ENCODE data around the gene YPEL2. TPM values are rescaled to one million over a fixed set of nuclear protein-coding genes. Genes with fewer than 3 reads are reported as not detected.

Gene YPEL2
- total and polyA plus RNA-seq, 2 donors (not counting 1 experiment from before 2014, with no cell fraction given): 4.8 to 7.8 TPM

- no peaks in the 10 kb centered on the region for H4K20me1 ChIP-seq (ENCODE audit: control insufficient read depth, extremely low read depth, insufficient read depth, low read length)
- H3K4me1 ChIP-seq (ENCODE audit: control insufficient read depth, extremely low read depth, insufficient read depth, low read length): no peaks in the 10 kb centered on the region
- no peak overlapping the region for H3K4me3 ChIP-seq (replicated peaks in 1 of 4; ENCODE audit: control extremely low read depth in 1 of 4, insufficient read depth in 1 of 4, low read depth in 3 of 4, low read length in 4 of 4)
- H3K36me3 ChIP-seq (ENCODE audit: control insufficient read depth, insufficient read depth, low read length): no peaks in the 10 kb centered on the region
- H3K9me3 ChIP-seq (ENCODE audit: control insufficient read depth, insufficient read depth, low read depth, low read length): no peaks in the 10 kb centered on the region
- H3K27me3 ChIP-seq (ENCODE audit: control insufficient read depth, insufficient read depth, low read length): no peaks in the 10 kb centered on the region
- no peaks in the 10 kb centered on the region for H3K79me2 ChIP-seq (ENCODE audit: control insufficient read depth, insufficient read depth, low read length)
- no peak overlapping the region for H3K9ac ChIP-seq (ENCODE audit: insufficient read depth, low read length)
- no peak overlapping the region for H3K27ac ChIP-seq (ENCODE audit: insufficient read depth, low read length)
- DNase-seq (ENCODE audit: low read depth in 2 of 2): no peak
- H3K4me2 ChIP-seq (ENCODE audit: extremely low read depth, insufficient read depth, low read length): no peak overlapping the region
- TF ChIP-seq EZH2 (IDR thresholded peaks at IDR 0.05; ENCODE audit: low read length, missing control alignments) (no peak), CTCF (conservative IDR thresholded peaks at IDR 0.05 in 1 of 2, IDR thresholded peaks at IDR 0.05 in 1 of 2; ENCODE audit: low read depth in 1 of 2, low read length in 2 of 2) (no peak)
- no peak overlapping the region for H2AFZ ChIP-seq (ENCODE audit: low read length)
Observed at GRCh38 chr17:59397316-59398073, 66.0 kb downstream of the YPEL2 start.

GRCh38 chr17:59399914-59400313 lies 68.5 kb downstream of the YPEL2 start:
- no peak overlapping the region for H3K4me2 ChIP-seq (ENCODE audit: extremely low read depth, insufficient read depth, low read length)

GRCh38 chr17:59400858-59401257 lies 69.4 kb downstream of the YPEL2 start:
- Histone ChIP-seq H3K4me1 (ENCODE audit: control insufficient read depth, extremely low read depth, insufficient read depth, low read length) (no peaks in the 10 kb centered on the region), H3K27ac (ENCODE audit: insufficient read depth, low read length) (no peak overlapping the region), H3K9me3 (ENCODE audit: control insufficient read depth, insufficient read depth, low read depth, low read length) (no peaks in the 10 kb centered on the region), H3K36me3 (ENCODE audit: control insufficient read depth, insufficient read depth, low read length) (no peaks in the 10 kb centered on the region), H3K9ac (ENCODE audit: insufficient read depth, low read length) (no peak overlapping the region), H3K4me3 (replicated peaks in 1 of 4; ENCODE audit: control extremely low read depth in 1 of 4, insufficient read depth in 1 of 4, low read depth in 3 of 4, low read length in 4 of 4) (peak overlapping the region in 3 of 4 experiments; percentile 1 to 38 (median 4)), H3K4me2 (ENCODE audit: extremely low read depth, insufficient read depth, low read length) (peak overlapping the region; percentile 36), H2AFZ (ENCODE audit: low read length) (peak overlapping the region; percentile 11), H4K20me1 (ENCODE audit: control insufficient read depth, extremely low read depth, insufficient read depth, low read length) (no peaks in the 10 kb centered on the region), H3K27me3 (ENCODE audit: control insufficient read depth, insufficient read depth, low read length) (no peaks in the 10 kb centered on the region), H3K79me2 (ENCODE audit: control insufficient read depth, insufficient read depth, low read length) (no peaks in the 10 kb centered on the region)
- peak in 1 of 2 donors; percentile 3 for DNase-seq (ENCODE audit: low read depth in 2 of 2)
- TF ChIP-seq CTCF (conservative IDR thresholded peaks at IDR 0.05 in 1 of 2, IDR thresholded peaks at IDR 0.05 in 1 of 2; ENCODE audit: low read depth in 1 of 2, low read length in 2 of 2) (no peak), EZH2 (IDR thresholded peaks at IDR 0.05; ENCODE audit: low read length, missing control alignments) (no peak)

More at GRCh38 chr17:59399914-59400313, 68.5 kb downstream of the YPEL2 start:
- H3K9ac ChIP-seq (ENCODE audit: insufficient read depth, low read length): no peak overlapping the region
- no peaks in the 10 kb centered on the region for H3K27me3 ChIP-seq (ENCODE audit: control insufficient read depth, insufficient read depth, low read length)
- H4K20me1 ChIP-seq (ENCODE audit: control insufficient read depth, extremely low read depth, insufficient read depth, low read length): no peaks in the 10 kb centered on the region
- no peak for TF ChIP-seq CTCF (conservative IDR thresholded peaks at IDR 0.05 in 1 of 2, IDR thresholded peaks at IDR 0.05 in 1 of 2; ENCODE audit: low read depth in 1 of 2, low read length in 2 of 2)
- no peak for TF ChIP-seq EZH2 (IDR thresholded peaks at IDR 0.05; ENCODE audit: low read length, missing control alignments)
- no peak overlapping the region for H3K4me3 ChIP-seq (replicated peaks in 1 of 4; ENCODE audit: control extremely low read depth in 1 of 4, insufficient read depth in 1 of 4, low read depth in 3 of 4, low read length in 4 of 4)
- H2AFZ ChIP-seq (ENCODE audit: low read length): no peak overlapping the region
- H3K9me3 ChIP-seq (ENCODE audit: control insufficient read depth, insufficient read depth, low read depth, low read length): no peaks in the 10 kb centered on the region
- no peaks in the 10 kb centered on the region for H3K36me3 ChIP-seq (ENCODE audit: control insufficient read depth, insufficient read depth, low read length)
- H3K79me2 ChIP-seq (ENCODE audit: control insufficient read depth, insufficient read depth, low read length): no peaks in the 10 kb centered on the region
- no peak overlapping the region for H3K27ac ChIP-seq (ENCODE audit: insufficient read depth, low read length)
- no peak for DNase-seq (ENCODE audit: low read depth in 2 of 2)
- no peaks in the 10 kb centered on the region for H3K4me1 ChIP-seq (ENCODE audit: control insufficient read depth, extremely low read depth, insufficient read depth, low read length)
